ENCODE results near the gene GRK4.
"Not testable (repeated sequence)": the region's sequence is repeated elsewhere in the genome, so short reads cannot be mapped to it uniquely, and the experiment has no call there.

GRK4 gene

GRCh38 chr4:2962614-2963174, 677 bp upstream of the GRK4 start:
- DNase-seq = no peak

DNA sequence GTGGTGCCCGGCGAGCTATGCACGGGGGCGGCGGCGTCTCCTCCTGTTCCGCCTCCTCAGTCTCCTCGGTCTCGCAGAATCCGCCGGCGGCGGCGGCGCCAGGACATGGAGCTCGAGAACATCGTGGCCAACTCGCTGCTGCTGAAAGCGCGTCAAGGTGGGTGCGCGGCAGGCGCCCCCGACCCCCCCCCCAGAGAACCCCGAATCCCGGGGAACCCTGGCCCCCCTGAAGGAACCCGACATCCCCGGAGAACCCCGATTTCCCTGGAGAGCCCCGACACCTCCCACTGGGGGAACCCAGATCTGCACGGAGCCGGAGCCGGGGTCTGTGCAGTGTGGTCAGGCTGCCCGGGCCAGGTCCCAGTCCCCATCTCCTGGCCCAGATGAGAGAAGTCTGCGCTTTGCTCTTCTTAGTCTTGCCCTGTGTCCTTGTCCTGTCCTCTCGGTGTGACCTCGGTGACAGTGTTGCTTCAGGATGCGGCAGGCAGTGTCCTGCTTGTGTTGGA, 648 bp downstream of the GRK4 start:
- DNase-seq = no peak

DNA sequence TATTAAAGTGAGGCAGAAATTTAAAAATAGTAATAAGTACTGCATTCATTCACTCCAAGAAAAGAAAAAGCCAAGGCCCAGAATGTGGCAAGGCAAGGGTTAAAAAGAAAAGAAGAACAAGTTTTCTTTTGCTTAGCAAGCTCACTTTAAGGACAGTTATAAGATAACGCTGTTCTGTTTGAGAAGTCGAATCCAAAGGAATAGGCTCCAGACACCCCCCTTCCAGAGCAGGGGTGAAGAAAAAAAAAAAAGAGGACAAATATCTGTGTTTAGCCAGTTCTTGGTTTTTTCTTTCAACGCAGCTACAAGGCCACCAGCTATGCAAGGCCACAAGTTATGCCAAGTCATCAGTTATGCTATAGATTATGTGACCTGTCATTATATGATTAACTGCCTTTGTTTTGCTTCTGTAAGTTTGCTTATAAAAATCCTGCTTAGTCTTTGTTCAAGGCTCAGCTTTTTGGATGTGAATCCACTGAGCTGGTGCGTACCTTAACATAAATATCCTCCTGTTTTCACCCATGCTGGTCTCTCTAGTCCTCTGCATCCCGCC, 1.4 kb downstream of the GRK4 start:
- DNase-seq = no peak

- DNase-seq = no peak
Measured at GRCh38 chr4:2965262-2965661, 1.9 kb downstream of the GRK4 start.

DNA sequence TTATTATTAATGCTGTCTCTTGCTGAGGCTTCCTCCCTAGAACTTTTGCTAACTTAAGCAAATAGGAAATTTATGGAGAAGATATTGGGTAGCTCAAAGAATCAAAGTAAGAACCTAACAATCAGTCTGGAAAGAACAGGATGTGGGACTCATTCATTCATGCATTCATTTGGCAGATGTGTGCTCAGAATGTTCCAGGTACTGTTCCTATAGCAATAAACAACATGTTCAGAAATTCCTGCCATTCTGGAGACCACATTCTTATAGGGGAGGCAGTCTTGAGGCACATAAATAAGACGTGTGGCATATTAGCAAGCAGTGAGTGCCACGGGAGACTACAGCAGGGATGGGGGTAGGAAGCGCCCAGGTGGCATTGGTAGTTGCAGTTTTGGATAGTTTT, 5.0 kb downstream of the GRK4 start:
- DNase-seq = no peak

GRCh38 chr4:2971275-2971674, 7.9 kb downstream of the GRK4 start:
- DNase-seq = no peak

- DNase-seq = no peak
Measured at GRCh38 chr4:2977211-2978088, 14.1 kb downstream of the GRK4 start.

DNA sequence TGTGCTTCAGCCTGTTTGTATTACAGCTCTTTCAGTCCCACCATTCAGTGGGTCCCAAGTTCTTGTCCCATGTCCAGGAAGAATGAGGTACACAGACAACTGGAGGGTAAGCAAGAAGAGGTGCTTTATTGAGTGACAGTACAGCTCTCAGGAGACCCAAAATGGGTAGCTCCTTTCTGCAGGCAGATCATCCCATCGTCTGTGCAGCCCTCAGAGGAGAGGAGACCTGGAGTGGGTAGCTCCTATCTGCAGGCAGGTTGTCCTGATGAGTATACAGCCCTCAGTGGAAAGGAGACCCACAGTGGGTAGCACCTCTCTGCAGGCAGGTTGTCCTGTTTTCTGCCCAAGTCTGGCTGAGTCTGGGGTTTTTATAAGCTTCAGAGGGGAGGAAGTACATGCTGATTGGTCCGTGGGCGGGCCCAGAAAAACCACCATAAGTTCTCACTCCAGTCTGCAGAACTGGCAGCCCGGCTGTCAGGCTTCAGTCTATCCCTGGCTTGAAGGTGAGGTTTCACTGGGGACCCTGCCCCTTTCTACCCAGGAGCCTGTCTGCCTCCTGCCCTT, 18.0 kb downstream of the GRK4 start:
- no peak for DNase-seq

DNA sequence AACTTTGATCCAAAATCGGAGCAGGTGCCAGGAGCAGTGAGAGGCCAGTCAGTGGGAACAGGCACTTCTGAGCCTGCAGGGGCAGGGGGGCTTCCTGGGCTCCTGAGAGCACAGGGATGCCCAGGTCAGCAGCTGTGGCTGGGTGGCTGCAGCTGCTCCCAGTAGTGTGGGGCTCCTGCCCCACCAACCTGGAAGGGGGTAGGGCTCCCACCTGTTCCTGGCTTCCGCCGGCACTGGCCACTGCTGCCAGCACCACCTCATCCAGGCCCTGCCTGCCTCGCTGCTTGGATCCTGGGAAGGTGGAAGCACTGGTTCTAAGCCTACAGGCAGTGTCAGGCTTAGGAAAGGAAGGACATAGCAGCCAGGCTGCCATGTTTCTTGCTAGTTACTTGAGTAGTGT, 18.6 kb downstream of the GRK4 start:
- no peak for DNase-seq

DNA sequence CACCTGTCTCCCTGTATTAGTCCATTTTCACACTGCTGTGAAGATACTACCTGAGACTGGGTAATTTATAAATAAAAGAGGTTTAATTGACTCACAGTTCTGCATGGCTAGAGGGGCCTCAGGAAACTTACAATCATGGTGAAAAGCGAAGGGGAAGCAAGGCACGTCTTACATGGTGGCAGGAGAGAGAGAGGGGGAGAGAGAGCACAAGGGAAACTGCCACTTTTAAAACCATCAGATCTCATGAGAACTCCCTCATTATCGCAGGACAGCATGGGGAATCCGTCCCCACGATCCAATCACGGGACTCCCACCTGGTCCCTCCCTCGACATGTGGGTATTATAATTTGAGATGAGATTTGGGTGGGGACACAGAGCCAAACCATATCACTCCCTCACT, 20.3 kb downstream of the GRK4 start:
- not testable (repeated sequence) for DNase-seq

- no peak for DNase-seq
Measured at GRCh38 chr4:2991243-2991642, 27.9 kb downstream of the GRK4 start.

DNA sequence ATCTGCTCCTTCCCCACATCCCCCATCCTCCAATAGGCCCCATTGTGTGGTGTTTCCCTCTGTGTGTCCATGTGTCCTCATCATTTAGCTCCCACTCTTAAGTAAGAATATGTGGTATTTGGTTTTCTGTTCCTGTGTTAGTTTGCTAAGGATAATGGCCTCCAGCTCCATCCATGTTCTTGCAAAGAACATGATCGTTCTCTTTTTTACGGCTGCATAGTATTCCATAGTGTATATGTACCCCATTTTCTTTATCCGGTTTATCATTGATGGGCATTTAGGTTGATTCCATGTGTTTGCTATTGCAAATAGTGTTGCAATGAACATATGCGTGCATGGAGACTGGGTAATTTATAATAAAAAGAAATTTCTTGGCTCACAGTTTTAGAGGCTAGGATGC, 31.5 kb downstream of the GRK4 start:
- DNase-seq = no peak

DNA sequence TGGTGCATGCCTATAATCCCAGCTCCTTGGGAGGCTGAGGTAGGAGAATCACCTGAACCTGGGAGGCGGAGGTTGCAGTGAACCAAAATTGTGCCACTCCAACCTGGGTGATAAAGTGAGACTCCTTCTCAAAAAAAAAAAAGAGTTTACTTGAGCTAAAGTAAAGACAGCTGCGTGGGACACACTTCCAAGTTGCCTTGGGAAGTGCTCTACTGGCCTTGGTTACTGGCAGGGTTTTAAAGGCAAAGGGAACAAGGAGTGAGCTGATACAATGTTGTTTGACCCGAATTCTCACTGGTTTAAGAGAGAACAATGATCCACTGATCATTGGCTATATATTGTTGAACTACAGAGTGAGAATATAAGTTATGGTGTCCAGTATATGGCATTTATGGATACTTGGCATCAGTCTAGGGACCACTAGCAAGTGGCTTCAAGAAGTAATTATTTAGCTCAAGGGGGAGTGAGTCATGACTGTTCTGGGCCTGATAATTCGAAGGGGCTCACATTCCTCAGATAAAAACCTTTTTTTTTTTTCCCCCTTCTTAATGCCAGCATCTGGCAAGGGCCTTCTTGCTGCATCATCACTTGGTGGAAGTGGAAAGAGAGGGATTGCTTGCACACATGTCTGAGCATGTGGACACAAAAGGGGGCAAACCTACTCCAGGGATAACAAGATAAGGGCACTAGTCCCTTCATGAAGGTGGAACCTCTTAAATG, 32.3 kb downstream of the GRK4 start:
- DNase-seq = no peak

DNA sequence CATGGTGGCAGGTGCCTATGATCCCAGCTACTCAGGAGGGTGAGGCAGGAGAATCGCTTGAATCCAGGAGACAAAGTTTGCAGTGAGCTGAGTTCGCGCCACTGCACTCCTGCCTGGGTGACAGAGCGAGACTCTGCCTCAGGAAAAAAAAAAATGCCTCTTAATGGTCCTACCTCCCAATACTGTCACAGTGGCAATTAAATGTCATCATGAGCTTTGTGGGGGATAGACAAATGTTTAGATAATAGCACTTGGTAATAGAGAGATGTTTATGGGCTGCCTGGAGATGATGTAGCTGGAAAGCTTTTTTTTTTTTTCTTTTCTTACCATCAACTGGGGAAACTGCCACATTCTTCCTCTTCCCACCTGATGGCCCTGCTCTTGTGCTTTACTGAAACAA, 33.0 kb downstream of the GRK4 start:
- DNase-seq = no peak

GRCh38 chr4:3007724-3008123, 44.4 kb downstream of the GRK4 start:
- DNase-seq = no peak

DNA sequence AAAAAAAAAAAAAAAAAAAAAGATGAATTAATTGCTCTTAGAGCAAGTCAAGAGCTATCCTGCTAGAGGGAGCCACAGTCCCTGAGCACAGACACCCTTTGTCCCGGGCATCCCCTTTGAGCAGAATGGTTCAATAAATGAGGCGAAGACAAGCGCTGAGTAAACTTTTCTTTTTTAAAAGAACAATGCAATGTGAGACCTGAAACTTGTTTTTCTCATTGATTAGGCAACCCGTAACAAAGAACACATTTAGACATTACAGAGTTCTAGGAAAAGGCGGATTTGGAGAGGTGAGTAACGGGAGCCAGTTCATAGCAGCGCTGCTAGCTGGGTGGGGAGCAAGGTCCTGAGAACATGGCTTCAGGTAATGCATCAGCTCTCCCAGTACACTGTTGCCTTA, 46.1 kb downstream of the GRK4 start:
- no peak for DNase-seq

GRCh38 chr4:3010577-3010976, 47.2 kb downstream of the GRK4 start:
- no peak for DNase-seq

DNA sequence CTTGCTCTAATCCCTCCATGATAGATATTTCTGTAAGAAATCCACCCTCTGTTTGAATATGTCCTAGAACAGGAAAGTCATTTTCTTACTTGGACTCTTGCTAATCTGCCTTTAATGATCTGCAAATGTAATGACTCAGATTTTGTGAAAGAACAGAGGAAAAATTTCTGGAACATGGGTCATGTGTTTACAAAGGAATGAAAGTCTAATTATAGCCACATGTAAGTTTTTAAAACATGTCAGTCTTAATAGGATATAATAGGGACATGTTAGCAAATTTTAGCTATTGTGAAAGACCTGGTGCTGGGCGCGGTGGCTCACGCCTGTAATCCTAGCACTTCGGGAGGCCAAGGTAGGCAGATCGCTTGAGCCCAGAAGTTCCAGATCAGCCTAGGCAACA, 47.6 kb downstream of the GRK4 start:
- DNase-seq = no peak

DNA sequence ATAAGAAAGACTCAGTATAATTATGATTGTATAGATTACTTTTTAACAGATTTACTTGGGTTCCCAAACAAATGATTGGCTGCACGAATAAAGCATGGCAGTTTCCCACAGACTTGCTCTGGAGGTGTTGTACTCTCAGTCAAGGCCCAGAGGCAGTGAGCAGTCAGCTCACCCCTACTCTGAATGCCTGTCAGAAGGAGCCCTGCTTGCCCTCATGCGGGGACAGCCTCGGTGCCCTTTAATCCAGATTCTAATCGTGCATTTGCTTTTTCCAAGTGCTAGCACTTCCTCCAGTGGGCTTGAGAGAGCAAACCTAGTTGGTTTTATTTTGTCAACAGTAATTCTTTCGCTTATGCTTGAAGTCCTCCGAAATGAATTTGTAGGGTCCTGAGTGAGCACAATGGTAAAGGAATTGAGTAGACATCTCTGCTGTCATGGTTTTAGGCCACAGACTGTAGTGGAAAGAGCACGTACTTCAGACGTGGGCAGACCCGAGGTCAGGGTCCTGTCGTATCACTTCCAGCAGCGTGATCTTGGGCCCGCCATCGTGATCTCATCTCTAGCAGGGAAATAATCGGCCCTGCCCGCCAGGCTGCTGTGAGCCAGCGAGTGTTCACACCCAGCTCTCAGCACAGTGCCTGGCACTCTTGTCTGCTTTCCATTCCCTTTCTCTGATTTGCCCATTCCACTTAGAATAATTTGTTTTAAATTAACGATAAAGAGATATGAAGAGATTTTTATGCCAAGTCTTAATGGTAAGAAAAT, 48.3 kb downstream of the GRK4 start:
- DNase-seq = no peak

- DNase-seq = no peak
Measured at GRCh38 chr4:3013323-3013722, 50.0 kb downstream of the GRK4 start.

- DNase-seq = no peak
Measured at GRCh38 chr4:3013839-3014350, 50.5 kb downstream of the GRK4 start.

DNA sequence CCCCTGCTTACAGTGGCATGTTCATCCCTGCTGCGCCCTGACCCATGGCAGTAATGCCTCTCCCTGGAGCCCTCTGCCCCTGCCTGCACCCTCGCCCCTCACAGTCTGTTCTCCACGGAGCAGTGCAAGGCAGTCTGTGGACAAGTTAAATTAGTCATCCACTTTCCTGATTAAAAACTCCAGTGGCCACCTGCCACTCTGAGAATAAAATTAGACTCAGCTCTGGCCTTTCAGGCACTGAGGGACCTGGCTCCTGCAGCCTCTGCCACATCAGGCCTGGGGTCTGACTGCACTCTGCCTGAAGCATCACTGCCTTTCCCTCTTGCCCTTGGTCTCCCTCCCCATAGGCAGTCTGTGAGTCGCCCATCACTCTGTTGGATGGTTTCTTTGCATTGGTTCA, 53.6 kb downstream of the GRK4 start:
- no peak for DNase-seq

All from GOT3 (cell line).